Measurements from ENCODE around the gene CAMK2A.

The CAMK2A gene

DNA sequence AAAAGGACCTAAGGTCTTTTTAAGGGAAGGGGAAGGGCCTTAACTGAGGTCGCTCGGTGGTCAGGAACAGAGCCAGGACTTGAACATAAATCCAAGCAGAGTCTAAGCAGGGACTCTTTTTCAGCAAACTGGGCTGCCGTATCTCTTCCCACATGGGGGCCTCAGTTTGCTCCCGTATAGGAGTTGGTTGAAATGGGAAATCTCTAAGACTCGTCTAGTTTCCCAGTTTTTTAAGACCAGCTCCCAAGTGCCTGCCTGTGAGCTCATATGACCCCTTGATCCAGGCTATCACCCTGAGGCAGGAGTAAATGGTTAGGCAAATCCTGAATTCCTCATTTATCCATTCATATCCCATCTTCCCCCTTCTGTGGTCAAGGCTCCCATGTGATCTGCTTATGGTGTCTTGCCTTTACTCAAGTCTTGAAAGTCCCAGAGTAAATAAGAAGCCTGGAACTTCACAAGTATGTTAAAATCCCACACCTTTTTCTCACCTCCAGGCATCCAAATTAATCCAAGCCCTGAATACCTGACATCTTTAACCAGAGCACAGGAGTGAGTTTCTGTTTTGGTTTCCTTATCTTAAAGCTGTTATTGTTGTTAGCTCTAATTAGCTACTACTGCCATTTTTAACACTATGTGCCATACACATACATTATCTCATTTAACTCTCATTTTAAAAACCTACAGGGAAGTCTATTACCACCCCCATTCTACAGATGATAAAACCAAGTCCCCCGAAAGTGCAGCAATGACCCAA is 10.2 kb upstream of the CAMK2A start:
- no peak for DNase-seq

DNA sequence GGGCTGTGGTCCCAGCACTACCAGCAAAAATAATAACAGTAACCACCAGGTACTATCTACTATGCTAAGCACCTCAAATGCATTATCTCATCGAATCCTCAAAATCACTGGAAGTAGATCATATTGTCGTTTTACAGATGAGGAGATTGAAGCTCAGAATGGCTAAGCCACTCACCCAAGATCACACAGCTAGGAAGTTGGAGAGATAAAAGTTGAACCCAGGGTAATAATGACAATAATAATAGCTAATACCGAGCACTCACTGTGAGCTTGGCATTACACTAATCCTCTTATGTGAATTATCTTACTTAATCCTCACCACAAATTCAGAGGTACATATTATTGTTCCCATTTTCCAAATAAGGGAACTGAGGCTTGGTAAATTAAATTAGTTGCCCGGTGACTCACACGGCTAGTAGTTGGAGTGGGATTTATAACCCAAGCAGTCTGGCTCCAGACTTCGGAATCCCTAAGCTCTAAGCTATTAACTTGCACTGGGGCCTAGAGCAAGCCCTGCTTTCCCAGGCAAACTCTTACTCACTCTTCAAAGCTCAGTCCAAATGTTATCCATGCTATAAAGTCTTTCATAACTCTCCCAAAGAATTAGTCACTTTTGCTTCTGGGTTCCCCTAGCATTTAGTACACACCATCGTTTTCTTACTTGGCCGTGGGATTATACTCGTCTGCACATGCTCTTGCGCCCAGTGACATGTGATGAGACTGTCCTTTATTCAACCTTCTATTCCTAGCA is 9.3 kb upstream of the CAMK2A start:
- DNase-seq = no peak

DNA sequence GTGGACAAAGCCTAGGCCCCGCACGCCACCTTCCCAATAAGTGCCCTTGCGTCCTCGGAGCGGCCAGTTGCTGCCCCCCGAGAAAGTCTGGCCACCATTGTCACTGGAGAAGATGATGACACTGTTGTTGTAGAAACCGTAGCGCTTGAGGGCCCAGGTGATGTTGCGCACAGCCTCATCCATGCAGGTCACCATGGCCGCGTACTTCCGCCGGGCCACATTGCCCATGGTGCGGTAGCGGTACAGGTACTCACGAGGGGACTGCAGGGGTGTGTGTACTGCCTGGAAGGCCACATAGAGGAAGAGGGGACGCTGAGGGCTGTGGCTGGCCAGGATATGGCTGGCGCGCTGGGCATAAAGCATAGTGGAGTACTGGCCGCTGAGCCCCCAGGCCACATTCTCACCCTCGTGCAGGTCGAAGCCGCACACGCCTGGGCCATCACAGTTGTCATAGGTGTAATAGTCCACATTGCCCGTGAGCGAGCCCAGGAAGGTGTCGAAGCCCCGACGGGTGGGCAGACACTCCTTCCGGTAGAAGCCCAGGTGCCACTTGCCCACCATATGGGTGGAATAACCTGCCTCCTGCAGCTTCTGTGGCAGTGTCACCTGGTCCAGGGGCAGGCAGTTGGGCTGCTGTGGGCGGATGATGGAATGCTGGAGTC is 8.5 kb upstream of the CAMK2A start:
- no peak for DNase-seq

GRCh38 chr5:150297236-150297890 is 7.8 kb upstream of the CAMK2A start:
- DNase-seq = no peak

DNA sequence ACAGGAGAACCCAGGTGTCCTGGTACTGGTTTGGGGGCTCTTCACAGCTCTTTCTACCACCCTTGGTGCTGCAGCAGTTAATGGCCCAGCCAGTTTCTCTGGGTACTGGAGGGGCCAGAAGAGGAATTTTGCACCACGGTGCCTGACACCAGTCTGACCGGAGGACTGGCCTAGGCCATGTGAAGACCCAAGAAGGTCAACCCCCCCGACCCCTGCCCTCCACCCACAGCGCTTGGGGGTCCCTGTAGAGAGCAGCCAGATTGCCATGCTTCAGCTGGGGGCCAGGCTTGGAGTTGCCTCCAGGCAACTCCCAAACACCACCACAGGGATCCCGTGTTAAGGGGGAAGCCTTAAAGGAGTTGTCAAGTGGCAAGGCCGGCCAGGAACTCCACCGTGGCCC is 6.9 kb upstream of the CAMK2A start:
- DNase-seq = no peak

- DNase-seq = no peak
Observed at GRCh38 chr5:150295741-150296486, 6.3 kb upstream of the CAMK2A start.

DNA sequence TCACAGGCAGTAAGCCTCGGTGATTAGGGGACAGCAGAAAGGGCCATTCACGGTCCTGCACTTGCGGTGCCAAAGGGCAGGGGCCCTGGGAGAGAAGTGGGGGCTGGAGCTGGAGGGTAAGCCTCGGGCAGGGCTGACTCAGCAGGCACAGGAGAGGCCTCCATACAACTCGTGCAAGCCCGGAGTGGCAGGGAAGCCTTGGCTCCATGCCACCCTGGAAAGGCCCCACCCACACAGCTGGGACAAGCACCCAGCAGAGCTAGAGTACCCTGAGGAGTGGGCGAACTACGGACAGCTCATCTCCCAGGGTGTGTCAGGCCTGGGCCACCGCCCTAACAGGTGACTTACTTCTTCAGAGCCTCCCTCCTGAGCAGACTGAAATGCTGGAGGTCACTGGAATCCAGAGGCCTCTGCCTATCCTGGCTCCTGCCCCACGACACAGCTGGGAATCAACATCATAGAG is 5.6 kb upstream of the CAMK2A start:
- DNase-seq = no peak

GRCh38 chr5:150294551-150295071 is 5.0 kb upstream of the CAMK2A start:
- no peak for DNase-seq

- no peak for DNase-seq
Observed at GRCh38 chr5:150293091-150293941, 3.7 kb upstream of the CAMK2A start.

DNA sequence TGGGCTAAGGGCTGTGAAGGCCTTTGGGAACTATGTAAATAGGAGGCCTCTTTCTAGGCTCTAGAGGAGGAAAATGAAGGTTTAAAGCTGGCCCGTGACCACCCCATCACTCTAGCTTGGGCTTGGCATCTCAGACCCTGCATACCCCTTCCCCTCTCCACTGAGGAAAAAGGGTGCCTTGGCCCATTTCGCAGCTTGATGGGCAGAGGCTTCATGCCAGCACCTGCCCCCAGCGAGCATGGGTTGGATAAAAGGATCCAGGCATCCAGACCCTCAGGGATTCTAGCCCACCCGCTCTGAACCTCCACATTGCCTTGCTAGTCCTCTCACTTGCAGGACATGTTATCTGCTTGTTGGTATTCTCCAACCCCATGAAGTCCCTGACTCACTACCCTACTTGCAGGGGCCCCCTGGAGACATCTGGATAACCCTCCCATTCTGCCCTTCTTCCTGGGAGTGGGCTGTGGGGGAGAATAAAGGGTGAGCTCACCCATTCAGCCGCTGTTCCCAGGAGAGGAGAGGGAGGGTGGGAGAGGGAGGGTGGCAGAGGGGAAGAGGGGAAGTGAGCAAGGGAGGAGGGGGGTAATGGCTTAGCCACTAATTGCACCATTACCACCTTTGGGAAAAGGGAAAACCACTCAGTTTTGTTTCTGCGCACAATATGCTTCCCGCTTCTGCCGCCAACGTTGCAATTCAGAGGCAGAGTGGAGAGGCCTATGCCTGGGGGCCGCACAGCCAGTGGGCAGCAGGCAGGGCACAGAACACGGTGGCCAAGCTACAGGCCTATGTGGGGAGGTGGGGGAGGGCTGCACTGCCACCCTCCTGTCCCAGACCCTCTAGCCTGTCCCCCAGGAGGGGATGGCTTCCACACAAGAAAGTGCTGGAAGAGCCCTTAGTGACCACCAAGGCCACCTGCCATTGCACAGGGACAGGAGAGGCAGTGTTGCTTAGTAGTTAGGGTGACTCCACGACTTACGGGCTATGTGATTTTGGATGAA is 2.1 kb upstream of the CAMK2A start:
- DNase-seq = no peak

GRCh38 chr5:150288791-150289190 is 782 bp downstream of the CAMK2A start:
- DNase-seq = no peak

- DNase-seq = no peak
Observed at GRCh38 chr5:150288361-150288760, 1.2 kb downstream of the CAMK2A start.

DNA sequence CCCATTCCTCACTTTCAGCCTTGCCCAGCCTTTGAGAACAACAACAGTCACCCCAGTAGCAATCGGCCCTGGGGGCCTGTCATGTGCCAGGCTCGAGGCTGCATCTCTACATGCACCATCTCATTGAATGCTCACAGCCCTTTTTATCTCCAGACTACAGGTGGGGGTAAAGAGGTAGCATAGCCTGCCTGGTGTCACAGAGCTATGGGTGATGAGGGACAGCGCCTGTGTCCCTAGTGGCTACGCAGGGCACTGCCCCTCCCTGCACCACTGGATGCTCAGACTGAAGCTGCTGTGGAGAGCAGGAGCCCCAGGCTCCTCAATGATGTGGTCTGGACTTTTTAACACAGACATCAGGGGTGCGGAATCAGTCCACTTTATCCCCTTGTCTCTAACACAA is 2.8 kb downstream of the CAMK2A start:
- no peak for DNase-seq

GRCh38 chr5:150285114-150285513 is 4.5 kb downstream of the CAMK2A start:
- no peak for DNase-seq

DNA sequence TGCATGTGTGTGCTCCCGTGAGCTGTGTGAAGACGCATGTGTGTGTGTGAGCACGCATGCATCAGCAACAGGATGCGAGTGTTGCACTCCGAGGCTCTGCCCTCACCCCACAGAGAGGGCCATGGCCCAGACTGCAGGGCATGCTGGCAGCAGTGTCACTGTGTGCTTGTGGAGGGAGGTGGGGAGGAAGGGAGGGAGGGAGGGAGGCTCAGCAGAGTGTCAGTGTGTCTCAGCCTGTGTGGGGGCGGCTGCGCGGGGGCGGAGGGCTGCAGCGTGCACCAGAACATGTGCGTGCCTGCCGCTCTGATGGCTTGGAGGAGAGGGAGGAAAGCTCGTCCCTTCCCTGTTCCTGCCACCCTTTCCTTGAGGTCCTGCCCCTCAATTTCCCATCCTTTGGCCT is 5.3 kb downstream of the CAMK2A start:
- peak; percentile 34 for DNase-seq

DNA sequence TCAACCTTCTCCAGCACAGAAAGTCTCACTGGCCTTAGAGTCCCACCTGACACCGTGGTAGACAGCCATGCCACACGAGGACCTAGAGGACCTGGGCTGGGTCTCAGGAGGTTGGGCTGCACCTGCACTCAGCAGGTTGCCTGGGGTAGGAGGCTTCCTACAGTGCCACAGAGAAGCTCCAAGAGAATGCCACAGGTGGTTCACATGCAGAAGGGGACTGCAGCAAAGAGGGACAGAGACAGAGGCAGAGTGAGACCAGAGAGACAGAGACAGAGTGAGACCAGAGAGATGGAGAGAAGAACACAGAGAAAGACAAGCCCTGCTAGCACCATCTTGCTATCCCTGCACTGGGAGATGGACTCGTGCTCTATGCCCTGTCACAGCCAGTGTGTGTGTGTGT is 5.7 kb downstream of the CAMK2A start:
- peak; percentile 41 for DNase-seq

DNA sequence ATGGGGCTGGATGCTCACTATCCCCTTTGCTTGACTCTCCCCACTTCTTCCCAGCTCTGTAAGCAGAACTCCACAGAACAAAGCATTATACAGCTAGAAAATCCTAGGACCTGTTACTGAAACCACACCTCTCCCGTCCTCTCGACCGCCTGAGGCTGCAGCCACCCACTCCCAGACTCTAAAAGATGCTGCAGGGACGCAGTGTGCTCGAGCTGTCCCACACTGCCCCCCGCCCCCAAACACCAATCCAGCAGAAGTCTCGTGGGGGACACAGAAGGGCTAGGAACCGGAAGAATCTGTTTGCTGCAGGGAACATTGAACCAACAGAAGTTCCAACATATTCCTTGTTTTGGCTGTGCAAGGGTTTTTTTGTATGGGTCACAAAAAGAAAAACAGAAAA is 7.6 kb downstream of the CAMK2A start:
- no peak for DNase-seq

DNA sequence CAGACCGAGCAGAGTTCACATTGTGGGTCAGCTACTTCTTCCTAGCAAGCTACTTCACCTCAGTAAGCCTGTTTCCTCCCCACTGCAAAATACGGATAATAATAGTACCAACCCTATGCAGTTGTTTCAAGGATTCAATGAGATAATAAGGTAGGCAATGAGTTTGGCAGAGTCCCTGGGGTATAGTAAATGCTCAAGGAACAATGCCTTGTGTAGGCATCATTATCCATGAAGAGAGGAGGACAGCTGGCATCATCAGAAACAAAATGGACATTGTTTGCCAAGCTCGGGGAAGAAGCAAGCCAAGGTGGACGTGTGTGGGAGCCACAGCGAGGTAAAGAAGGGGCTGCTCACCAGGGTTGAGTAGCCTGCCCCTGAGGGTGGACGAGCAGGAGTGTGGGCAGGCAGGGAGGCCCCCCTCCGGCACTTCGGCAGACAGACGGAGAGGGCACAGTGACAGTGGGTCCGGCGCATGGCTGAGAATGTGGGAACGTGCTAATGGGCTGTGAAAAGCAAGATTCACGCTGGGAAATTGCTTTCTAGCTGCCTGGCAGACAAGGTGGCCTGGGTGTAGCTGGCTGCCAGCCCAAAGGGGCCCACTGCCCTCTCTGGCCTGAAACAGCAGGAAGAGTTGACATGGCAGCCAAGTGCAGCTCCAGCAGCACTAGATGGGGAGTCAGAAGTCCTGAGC is 10.1 kb downstream of the CAMK2A start:
- no peak for DNase-seq

- DNase-seq = no peak
Observed at GRCh38 chr5:150278916-150279315, 10.7 kb downstream of the CAMK2A start.

Measured in right kidney (tissue), 1 donor.